IPS-18a (cell line): ENCODE results near the gene SKAP1.

Experiments used
- H3K27ac ChIP-seq: one replicate; pipeline ENCODE4 v1.5.1; 2013; ENCODE audit warnings: low read length
- H3K27me3 ChIP-seq: one replicate; pipeline ENCODE4 v1.6.1; 2013; ENCODE audit warnings: mild to moderate bottlenecking, low read length; ENCODE audit not compliant: control insufficient read depth, insufficient read depth
- H3K36me3 ChIP-seq: one replicate; pipeline ENCODE4 v1.6.1; 2013; ENCODE audit warnings: low read depth, low read length; ENCODE audit not compliant: control insufficient read depth
- H3K4me1 ChIP-seq: one replicate; pipeline ENCODE4 v1.6.1; 2013; ENCODE audit warnings: low read depth, low read length; ENCODE audit not compliant: control insufficient read depth
- H3K4me3 ChIP-seq: one replicate; pipeline ENCODE4 v1.5.1; 2013; ENCODE audit warnings: low read length
- H3K9ac ChIP-seq: one replicate; pipeline ENCODE4 v1.6.1; 2013; ENCODE audit warnings: mild to moderate bottlenecking, low read length, moderate library complexity
- H3K9me3 ChIP-seq: one replicate; pipeline ENCODE4 v1.6.1; 2013; ENCODE audit warnings: low read depth, low read length; ENCODE audit not compliant: control insufficient read depth

The SKAP1 gene

GRCh38 chr17:48152289-48152688, 277.7 kb downstream of the SKAP1 start:
- Histone ChIP-seq H3K4me3 (no peak overlapping the region), H3K36me3 (no peaks in the 10 kb centered on the region)

GRCh38 chr17:48151220-48151619, 278.8 kb downstream of the SKAP1 start:
- H3K9ac ChIP-seq = no peak overlapping the region
- no peak overlapping the region for H3K27ac ChIP-seq
- no peaks in the 10 kb centered on the region for H3K36me3 ChIP-seq
- H3K4me3 ChIP-seq = no peak overlapping the region
- H3K9me3 ChIP-seq = no peaks in the 10 kb centered on the region
- peaks cover 26% of the 10 kb centered on the region for H3K4me1 ChIP-seq
- peaks cover 25% of the 10 kb centered on the region for H3K27me3 ChIP-seq

More at GRCh38 chr17:48152289-48152688, 277.7 kb downstream of the SKAP1 start:
- Histone ChIP-seq H3K4me1 (peaks cover 32% of the 10 kb centered on the region), H3K9ac (no peak overlapping the region), H3K27me3 (peaks cover 33% of the 10 kb centered on the region), H3K9me3 (no peaks in the 10 kb centered on the region), H3K27ac (no peak overlapping the region)

GRCh38 chr17:48150597-48151001, 279.4 kb downstream of the SKAP1 start:
- Histone ChIP-seq H3K9ac (no peak overlapping the region), H3K27me3 (peaks cover 18% of the 10 kb centered on the region), H3K27ac (no peak overlapping the region), H3K36me3 (no peaks in the 10 kb centered on the region), H3K9me3 (no peaks in the 10 kb centered on the region), H3K4me1 (peaks cover 22% of the 10 kb centered on the region), H3K4me3 (no peak overlapping the region)

- no peaks in the 10 kb centered on the region for H3K9me3 ChIP-seq
- H3K27ac ChIP-seq = no peak overlapping the region
- no peaks in the 10 kb centered on the region for H3K36me3 ChIP-seq
- H3K9ac ChIP-seq = no peak overlapping the region
- H3K4me1 ChIP-seq = peaks cover 22% of the 10 kb centered on the region
- H3K4me3 ChIP-seq = no peak overlapping the region
- H3K27me3 ChIP-seq = peaks cover 17% of the 10 kb centered on the region
These were observed 280.1 kb downstream of the SKAP1 start for GRCh38 chr17:48149787-48150463.

GRCh38 chr17:48148854-48149786, 280.9 kb downstream of the SKAP1 start:
- H3K36me3 ChIP-seq = no peaks in the 10 kb centered on the region
- H3K27me3 ChIP-seq = peaks cover 17% of the 10 kb centered on the region
- H3K4me3 ChIP-seq = no peak overlapping the region
- no peak overlapping the region for H3K27ac ChIP-seq
- H3K4me1 ChIP-seq = peaks cover 21% of the 10 kb centered on the region
- H3K9me3 ChIP-seq = no peaks in the 10 kb centered on the region
- no peak overlapping the region for H3K9ac ChIP-seq

- no peaks in the 10 kb centered on the region for H3K9me3 ChIP-seq
- H3K36me3 ChIP-seq = no peaks in the 10 kb centered on the region
- peaks cover 21% of the 10 kb centered on the region for H3K4me1 ChIP-seq
- peaks cover 17% of the 10 kb centered on the region for H3K27me3 ChIP-seq
- H3K4me3 ChIP-seq = no peak overlapping the region
- no peak overlapping the region for H3K27ac ChIP-seq
- H3K9ac ChIP-seq = no peak overlapping the region
These were observed 281.8 kb downstream of the SKAP1 start for GRCh38 chr17:48148029-48148770.

GRCh38 chr17:48144976-48145798, 284.8 kb downstream of the SKAP1 start:
- H3K36me3 ChIP-seq = no peaks in the 10 kb centered on the region
- H3K4me1 ChIP-seq = peaks cover 16% of the 10 kb centered on the region
- no peak overlapping the region for H3K9ac ChIP-seq
- no peak overlapping the region for H3K27ac ChIP-seq
- H3K27me3 ChIP-seq = peaks cover 11% of the 10 kb centered on the region
- no peaks in the 10 kb centered on the region for H3K9me3 ChIP-seq
- H3K4me3 ChIP-seq = no peak overlapping the region

- Histone ChIP-seq H3K36me3 (no peaks in the 10 kb centered on the region), H3K9me3 (no peaks in the 10 kb centered on the region), H3K27me3 (peaks cover 4% of the 10 kb centered on the region), H3K9ac (no peak overlapping the region), H3K27ac (no peak overlapping the region), H3K4me3 (no peak overlapping the region), H3K4me1 (peaks cover 7% of the 10 kb centered on the region)
These were observed 285.8 kb downstream of the SKAP1 start for GRCh38 chr17:48144231-48144630.

GRCh38 chr17:48143629-48144028, 286.4 kb downstream of the SKAP1 start:
- peaks cover 4% of the 10 kb centered on the region for H3K27me3 ChIP-seq
- H3K9me3 ChIP-seq = no peaks in the 10 kb centered on the region

GRCh38 chr17:48139944-48140343, 290.1 kb downstream of the SKAP1 start:
- Histone ChIP-seq H3K9me3 (no peaks in the 10 kb centered on the region), H3K9ac (no peak overlapping the region), H3K4me3 (no peak overlapping the region), H3K36me3 (no peaks in the 10 kb centered on the region), H3K4me1 (peaks cover 4% of the 10 kb centered on the region), H3K27me3 (no peaks in the 10 kb centered on the region), H3K27ac (no peak overlapping the region)

More at GRCh38 chr17:48143629-48144028, 286.4 kb downstream of the SKAP1 start:
- no peaks in the 10 kb centered on the region for H3K36me3 ChIP-seq
- H3K4me1 ChIP-seq = peaks cover 4% of the 10 kb centered on the region
- no peak overlapping the region for H3K27ac ChIP-seq
- H3K9ac ChIP-seq = no peak overlapping the region
- no peak overlapping the region for H3K4me3 ChIP-seq
